Activated T-cell treated with anti-CD3 and anti-CD28 coated beads, Interleukin-2, amount 50 U/mL, for 48 hours (primary cell): ENCODE measurements around the gene RALGPS2.

ENCODE experiments used
- DNase-seq, 2 experiments: peaks; one replicate each; pipeline ENCODE4 v3.0.0-alpha.2; 2020

Gene RALGPS2

GRCh38 chr1:178869119-178869697 is 144.2 kb downstream of the RALGPS2 start:
- DNase-seq, result no peak

- no peak for DNase-seq
Observed at GRCh38 chr1:178870221-178870620, 145.2 kb downstream of the RALGPS2 start.

GRCh38 chr1:178870944-178871343 is 145.9 kb downstream of the RALGPS2 start, which contains the start of gene ANGPTL1:
ANGPTL1 (minus strand) TSS chr1:178871077; CDS start chr1:178865776, 5,301 bp downstream.
- DNase-seq, result no peak

- DNase-seq, result no peak
Observed at GRCh38 chr1:178871551-178872320, 146.7 kb downstream of the RALGPS2 start.

DNA sequence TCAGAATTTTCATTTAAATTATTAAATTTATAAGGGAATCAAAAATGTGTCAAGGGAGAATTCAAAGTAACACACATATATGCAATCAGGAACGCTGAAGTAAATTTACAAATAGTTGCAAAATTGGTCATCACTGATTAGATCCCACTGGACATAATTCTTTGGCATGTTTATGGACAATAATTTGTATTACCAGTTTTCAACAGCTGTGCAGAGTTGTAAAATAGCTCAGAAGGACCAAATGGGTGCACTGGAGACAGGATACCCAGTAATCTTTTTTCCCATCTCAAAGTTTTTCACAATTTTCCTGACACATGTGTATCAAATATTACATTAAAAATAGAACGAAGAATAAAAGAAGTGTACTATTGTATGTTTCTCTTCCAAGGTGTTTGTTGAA is 149.9 kb downstream of the RALGPS2 start:
- no peak for DNase-seq

DNA sequence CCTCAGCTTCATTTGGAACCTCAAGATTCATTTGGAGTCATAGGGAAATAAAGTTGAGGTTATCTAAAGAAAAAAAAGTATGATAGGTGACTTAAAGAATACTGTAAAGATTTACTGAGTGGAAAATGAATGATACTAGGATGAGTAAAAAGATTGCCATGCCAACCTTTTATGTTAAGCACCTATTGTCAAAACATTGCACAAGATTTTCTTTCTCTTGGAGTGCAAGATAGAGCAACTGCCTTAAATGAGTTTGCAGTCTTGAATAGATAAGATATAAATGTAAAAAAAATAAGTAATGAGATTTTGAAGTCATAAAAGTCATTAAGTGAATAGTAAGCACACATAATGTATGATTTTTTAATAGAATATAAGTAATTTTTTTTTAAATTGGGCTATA is 150.9 kb downstream of the RALGPS2 start:
- DNase-seq, result no peak

DNA sequence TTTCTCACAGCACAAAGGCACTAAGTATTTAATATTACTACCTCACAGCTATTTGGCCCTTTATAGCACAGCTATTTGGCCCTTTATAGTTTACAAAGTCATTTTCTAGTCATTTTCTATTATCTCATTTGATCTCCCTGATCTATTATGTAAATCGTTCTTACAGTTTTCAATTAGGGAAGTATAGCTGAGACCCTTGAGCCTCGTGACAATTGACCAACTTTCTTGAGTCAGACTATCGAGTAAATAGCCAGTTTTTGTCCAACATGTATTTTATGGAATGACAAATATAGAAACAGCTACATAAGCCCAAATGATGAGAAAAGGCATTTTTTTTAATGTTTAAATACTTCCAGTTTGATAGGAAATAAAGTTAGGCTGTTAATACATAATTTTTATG is 152.9 kb downstream of the RALGPS2 start:
- DNase-seq, result no peak

DNA sequence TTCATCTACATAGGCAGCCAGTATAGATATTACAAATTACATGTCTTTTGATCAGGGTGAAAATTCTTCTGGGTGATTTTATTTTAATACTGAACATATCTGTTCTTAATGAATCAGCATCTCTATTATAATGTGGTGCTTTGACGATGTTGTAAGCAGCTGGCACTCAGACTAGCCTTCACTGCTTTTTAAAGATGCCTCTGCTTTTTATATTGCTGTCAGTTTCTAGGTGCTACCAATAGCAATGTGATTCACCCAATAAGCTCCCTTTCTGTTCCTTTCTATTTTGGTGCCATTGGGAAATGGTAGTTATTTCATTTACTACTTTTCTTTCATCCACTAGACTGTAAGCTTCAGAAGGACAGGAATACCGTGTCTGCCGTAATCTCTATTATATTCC is 156.9 kb downstream of the RALGPS2 start:
- no peak for DNase-seq

DNA sequence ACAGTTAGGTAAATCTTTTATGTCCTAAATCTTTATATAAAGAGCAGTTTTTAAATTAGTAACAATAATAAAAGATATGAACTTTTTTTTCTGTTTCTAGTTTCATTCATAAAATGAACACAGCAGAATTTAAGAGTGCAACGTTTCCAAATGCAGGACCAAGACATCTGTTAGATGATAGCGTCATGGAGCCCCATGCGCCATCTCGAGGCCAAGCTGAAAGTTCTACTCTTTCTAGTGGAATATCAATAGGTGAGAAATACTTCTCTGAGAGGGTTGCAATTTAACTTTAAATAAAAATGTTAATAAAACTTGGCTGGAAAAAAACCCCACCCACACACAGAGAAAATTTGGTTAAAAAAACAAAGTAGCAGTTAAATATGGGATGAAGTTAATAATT is 160.8 kb downstream of the RALGPS2 start:
- no peak for DNase-seq

DNA sequence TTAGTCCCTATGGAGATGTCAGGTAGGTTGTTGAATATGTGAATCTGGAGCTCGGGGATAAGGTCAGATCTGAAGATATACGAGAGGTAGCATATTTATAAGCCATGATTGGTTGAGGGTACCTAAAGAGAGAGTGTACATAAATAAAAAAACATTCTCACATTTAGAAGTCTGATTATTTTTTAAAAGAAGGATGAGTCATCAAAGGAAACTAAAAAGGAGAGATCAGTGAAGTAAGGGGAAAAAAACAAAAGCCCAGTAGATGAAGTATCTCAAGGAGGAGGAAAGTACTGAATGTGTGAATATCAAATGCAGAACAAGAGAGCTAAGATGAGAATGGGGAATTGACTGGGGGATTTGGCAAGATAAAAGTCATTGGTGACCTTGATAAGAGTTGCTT is 161.5 kb downstream of the RALGPS2 start:
- no peak for DNase-seq

DNA sequence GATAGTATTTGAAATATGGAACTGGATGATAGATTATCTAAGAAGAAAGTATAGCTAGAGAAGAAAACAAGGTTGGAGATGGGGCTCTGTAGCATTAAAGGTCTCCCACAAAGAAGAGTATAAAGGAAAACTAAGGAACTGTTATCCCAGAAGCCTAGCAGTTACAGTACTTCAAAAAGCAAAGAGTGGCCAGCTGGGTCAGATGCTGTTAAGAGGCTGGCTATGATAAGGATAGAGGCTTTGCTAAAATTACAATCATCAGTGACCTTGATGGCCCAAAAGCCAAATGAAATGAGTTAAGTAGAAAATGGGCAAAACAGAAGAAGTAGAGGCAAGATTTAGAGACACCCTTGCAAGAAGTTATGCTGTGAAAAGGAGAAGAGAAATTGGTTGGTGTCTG is 170.9 kb downstream of the RALGPS2 start:
- no peak for DNase-seq

DNA sequence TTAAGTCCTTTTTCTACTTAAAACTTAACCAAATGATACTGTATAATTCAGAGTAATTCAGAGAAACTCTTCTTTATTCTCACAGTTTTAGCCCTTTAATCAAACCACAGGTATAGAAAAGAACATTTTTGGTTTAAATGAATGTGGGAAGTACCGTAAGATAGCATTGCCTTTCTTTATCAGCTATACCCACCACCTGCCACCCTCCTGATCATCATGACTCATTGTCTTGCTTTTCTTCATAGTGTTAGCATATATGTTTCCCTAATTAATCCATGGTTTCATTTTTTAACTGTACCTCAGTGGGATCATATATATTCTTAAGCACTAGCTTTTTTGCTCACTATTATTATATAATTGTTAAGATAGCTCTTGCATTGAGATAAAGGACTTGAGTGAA is 173.4 kb downstream of the RALGPS2 start:
- DNase-seq, result no peak

DNA sequence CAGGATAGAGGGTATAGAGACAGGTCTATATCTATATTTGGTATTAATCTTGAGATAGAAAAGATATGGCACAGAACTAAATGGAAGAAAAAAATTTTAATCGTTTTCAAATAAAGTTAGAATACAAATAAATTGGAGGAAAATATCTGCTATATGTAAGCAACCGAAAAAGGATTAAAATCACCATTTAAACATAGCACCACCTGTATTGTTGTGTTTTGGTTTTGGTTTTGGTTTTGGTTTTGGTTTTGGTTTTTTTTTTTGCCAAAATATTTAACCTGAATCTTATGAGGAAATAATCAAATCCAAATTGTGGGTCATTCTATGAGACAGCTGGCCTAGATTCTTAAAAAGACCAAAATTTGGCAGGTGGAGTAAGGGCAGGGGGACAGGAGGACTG is 174.4 kb downstream of the RALGPS2 start:
- no peak for DNase-seq

DNA sequence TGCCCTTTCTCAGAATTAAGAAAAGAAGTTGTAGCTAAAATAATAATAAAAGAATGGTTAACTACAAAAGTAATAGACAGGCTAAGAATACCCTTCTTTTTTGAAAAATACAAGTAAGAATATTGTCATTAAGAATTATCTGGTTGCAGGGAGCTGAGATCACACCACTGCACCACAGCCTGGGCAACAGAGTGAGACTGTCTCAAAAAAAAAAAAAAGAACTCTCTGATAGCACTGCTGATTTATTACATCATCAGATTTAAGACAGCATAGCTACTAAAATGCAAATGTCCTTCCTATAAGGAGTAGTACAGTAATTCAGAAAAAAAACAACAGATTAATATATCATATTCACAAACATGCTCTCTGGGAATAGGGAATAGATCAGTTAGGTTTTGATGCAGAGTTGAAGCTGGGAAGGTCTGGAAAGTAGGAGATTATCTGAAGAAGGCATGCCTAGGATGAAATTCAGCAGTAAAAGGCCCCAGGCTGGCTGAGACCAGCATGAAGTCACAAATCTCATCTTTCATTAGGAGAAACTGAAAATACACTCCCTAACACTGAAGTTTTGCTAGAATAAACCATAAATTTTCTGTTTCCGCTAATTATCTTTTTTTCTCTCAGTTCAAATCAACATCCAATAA is 176.6 kb downstream of the RALGPS2 start:
- DNase-seq, result no peak

- DNase-seq, result no peak
Observed at GRCh38 chr1:178908358-178908757, 183.3 kb downstream of the RALGPS2 start.

DNA sequence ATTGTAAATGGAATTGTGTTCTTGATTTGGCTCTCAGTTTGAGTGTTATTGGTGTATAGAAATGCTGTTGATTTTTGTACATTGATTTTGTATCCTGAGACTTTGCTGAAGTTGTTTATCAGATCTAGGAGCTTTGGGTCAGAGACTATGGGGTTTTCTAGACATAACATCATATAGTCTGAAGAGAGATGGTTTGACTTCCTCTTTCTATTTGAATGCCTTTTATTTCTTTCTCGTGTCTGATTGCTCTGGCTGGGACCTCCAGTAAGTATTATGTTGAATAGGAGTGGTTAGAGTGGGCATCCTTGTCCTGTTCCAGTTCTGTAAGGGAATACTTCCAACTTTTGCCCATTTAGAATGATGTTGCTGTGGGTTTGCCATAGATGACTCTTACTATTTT is 185.0 kb downstream of the RALGPS2 start:
- no peak for DNase-seq

- no peak for DNase-seq
Observed at GRCh38 chr1:178912597-178912996, 187.6 kb downstream of the RALGPS2 start.

DNA sequence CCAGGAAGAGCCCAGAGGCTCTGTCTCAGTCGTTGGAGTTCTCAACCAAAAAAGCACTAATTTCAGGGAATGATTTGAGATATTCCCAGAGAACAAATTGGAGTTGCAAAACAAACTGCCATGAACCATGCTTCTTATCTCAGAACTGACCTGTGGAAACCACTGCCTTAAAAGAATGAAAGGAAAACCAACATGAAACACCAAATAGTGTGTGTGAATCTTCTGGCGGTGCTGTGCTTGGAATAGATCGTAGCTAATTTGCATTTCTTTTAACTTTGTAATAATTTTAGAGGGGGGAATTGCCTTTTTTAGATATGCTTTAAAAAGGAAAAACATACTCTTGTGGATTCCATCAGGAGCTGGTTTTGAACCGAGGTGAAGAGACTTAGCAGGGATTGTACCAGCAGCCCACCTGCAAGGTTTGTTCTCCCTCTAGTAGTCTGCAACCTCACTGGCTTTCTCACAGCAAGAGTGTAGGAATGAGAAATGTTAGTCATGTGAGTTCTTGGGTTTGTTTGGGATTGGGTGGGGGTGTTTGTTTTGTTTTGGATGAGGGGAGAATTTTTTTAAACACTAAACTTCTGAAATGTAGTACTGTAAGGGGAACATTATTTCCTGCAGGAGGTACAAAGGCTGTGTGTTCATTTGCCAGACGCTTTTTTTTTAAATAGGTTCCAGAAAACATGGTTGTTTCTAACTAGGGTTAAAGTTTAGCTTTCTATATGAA is 191.6 kb downstream of the RALGPS2 start:
- DNase-seq, result no peak

GRCh38 chr1:178918308-178918707 is 193.3 kb downstream of the RALGPS2 start:
- DNase-seq, result no peak

DNA sequence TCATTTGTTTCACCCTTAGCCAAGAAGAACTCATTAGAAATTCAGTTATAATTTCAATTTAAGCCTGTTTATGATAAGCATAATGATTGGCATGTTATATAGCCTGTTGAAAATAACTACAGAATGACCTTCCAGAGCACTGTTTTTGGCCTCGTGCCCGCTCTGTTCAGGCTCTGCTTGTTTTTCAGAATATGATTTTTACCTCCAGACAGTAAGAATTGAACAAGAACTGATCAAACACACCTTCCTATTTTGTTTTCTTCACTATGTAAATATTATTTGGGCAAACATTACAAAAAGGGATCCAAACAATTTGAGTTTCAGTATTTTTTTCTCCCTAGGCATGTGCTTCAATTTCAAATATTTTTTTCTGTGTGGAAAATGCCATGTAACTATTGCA is 193.9 kb downstream of the RALGPS2 start:
- no peak for DNase-seq

GRCh38 chr1:178919581-178919980 is 194.5 kb downstream of the RALGPS2 start:
- no peak for DNase-seq

- DNase-seq, result no peak
Observed at GRCh38 chr1:178921499-178921898, 196.5 kb downstream of the RALGPS2 start.

DNA sequence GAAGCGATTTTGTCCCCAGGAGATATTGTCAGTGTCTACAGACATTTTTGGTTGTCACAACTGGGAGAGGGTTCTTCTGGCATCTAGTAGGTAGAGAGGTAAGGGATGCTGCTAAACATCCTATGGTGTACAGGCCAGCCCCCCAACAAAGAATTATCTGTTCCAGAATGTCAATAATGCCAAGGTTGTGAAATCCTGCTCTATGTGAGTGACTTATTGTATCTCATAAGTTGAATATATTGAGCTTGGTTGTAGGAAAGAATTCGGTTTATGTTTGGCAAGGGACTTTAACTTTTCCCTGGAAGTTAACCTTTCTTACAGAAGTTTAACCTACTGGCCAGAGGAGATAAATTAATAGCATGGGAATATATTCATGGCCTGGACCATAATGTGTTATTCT is 198.5 kb downstream of the RALGPS2 start:
- no peak for DNase-seq

- DNase-seq, result no peak
Observed at GRCh38 chr1:178926046-178926445, 201.0 kb downstream of the RALGPS2 start.
